C4-2B (cell line): Measurements from ENCODE around the gene CIAPIN1.

Experiments used
- H3K27ac ChIP-seq: fragments of 450-650 bp; 2 replicates; pipeline ENCODE4 v1.5.1; 2017
- ZFX ChIP-seq: fragments of 450-650 bp; IDR thresholded peaks from 2 replicates; pipeline ENCODE4 v1.6.1; 2017
- TF ChIP-seq, protein P1 (sequence below): fragments of 450-650 bp; conservative IDR thresholded peaks from 2 replicates; pipeline ENCODE4 v1.5.1; 2017; ENCODE audit warnings: mild to moderate bottlenecking

The CIAPIN1 gene

DNA sequence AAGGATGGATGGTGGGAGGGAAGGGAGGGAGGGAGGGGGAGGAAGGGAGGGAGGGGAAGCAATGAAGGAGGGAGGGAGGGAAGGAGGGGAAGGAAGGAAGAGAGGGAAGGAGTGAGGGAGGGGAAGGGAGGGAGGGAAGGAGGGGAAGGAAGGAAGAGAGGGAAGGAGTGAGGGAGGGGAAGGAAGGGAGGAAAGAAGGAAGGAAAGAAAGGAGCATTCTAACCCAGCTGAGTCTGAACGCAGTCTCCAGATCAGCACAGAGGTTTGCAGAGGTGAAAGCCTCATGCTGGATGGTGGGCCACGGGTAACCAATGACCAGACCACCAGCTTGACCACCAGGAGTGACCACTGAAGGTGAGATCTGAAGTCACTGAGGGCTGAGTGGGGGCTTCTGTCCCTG is 24.0 kb downstream of the CIAPIN1 start:
- no peak overlapping the region for H3K27ac ChIP-seq
- TF ChIP-seq, protein P1, sequence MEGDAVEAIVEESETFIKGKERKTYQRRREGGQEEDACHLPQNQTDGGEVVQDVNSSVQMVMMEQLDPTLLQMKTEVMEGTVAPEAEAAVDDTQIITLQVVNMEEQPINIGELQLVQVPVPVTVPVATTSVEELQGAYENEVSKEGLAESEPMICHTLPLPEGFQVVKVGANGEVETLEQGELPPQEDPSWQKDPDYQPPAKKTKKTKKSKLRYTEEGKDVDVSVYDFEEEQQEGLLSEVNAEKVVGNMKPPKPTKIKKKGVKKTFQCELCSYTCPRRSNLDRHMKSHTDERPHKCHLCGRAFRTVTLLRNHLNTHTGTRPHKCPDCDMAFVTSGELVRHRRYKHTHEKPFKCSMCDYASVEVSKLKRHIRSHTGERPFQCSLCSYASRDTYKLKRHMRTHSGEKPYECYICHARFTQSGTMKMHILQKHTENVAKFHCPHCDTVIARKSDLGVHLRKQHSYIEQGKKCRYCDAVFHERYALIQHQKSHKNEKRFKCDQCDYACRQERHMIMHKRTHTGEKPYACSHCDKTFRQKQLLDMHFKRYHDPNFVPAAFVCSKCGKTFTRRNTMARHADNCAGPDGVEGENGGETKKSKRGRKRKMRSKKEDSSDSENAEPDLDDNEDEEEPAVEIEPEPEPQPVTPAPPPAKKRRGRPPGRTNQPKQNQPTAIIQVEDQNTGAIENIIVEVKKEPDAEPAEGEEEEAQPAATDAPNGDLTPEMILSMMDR, result no peak

DNA sequence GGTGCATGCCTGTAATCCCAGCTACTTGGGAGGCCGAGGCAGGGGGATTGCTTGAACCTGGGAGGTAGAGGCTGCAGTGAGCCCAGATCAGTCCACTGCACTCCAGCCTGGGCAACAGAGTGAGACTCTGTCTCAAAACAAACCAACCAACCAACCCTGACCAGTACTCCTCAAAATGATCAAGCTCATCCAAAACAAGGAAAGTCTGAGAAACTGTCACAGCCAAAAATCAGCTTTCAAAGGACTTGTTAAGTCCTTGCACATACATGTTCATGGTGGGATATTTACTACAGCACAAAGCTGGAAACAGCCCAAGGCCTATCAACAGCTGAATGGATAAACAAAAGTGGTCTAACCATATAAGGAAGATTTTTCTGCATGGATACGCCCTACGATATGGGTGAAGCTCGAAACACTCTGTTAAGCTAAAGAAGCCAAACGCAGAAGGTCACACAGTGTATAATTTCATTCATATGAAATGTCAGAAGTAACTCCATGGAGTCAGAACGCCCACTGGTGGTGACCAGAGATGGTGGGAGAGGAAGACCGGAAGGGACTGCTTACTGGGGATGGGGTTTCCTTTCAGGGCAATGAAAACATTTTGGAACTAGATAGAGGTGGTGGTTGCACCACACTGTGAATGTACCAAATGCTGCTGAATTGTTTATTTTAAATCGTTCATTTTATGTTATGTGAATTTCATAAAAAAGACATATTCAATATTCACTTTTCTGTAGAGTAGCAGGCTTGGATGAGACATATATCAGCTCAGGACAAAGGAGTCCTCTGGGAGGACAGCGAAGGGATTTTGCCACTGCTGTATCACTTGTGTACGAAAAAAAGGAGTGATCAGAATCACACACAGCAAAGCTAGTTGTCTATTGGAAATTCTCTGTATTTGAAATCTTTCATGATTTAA is 24.9 kb downstream of the CIAPIN1 start:
- no peak overlapping the region for H3K27ac ChIP-seq
- TF ChIP-seq, protein P1, result peak; percentile 76
- no peak for TF ChIP-seq ZFX

DNA sequence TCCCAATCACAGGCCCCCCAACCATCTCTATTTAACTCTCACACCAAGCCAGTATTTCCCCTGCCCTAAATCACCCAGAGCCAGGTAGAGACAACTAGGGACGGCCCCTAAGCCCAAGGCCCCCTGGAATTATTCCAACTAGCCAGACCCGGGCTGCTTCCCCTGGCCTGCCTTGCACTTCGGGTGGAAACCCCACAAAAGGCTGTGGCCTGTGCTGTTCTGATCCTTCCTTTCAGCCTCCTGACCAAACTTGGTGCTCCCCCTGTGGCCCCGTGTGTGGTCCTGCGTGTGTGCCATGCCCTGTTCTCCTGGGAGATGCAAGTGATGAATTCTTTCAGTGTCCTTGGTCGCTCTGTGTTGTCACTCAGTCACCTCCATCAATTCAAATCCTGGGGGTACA is 27.7 kb downstream of the CIAPIN1 start:
- no peak for TF ChIP-seq ZFX
- TF ChIP-seq, protein P1, result no peak
- peak overlapping the region; percentile 82 for H3K27ac ChIP-seq

DNA sequence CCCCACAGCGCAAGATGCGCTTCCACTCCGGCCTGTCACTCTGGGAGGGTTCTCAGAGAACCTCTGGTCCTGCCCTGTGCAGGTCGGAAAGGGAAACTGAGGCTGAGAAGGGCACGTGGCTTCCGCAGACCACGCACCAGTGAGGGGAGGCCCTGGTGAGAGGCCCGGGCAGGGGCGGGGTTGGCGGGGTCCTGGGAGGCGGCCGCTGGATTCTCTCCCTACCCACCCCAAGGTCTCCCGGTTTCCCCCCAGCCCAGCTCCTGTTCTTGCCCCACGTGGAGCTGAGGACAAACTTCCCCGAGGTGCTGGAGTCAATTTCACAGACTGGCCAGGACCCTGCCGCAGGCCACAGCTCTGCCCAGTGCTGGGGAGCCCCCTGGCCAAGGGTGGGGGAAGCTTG is 31.1 kb downstream of the CIAPIN1 start:
- H3K27ac ChIP-seq, result peak overlapping the region; percentile 82; the same call in 1 of the 2 replicates
- no peak for TF ChIP-seq ZFX
- TF ChIP-seq, protein P1, result no peak

DNA sequence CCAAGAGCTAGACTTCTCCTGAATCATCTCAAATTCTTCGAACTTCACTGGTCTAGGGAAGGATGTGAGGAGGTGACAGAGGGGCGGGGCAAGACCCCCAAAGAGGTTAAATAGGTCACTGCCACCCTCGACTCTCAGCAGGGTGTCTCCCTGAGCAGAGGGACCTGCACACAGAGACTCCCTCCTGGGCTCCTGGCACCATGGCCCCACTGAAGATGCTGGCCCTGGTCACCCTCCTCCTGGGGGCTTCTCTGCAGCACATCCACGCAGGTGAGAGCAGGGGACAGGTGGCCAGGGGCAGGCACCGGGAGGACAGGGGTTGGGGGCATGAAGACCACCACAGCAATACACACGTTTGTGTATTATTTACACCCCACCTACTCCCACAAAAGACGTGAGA is 33.5 kb downstream of the CIAPIN1 start:
- TF ChIP-seq ZFX, result no peak
- TF ChIP-seq, protein P1, result no peak

DNA sequence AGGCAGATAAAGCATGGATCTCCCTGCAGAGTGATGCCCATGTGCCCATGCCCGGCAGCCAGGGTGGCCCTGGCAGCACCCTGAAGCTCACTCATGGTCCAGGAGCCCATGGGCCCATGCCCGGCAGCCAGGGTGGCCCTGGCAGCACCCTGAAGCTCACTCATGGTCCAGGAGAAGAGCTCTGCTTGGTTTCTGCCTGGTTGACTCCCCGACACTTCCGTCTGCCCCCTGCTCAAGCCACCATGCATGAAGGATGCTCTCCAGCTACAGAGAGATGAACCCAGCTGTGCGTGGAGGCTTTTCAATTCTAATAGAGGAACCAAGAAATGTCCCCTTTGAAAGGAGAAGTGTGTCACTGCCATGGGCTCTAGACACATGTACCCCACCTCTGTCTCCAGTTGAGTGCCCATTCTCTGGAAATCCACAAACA is 33.9 kb downstream of the CIAPIN1 start:
- TF ChIP-seq ZFX, result no peak
- TF ChIP-seq, protein P1, result no peak
- H3K27ac ChIP-seq, result no peak overlapping the region

More for the DNA sequence above, 33.5 kb downstream of the CIAPIN1 start:
- no peak overlapping the region for H3K27ac ChIP-seq

DNA sequence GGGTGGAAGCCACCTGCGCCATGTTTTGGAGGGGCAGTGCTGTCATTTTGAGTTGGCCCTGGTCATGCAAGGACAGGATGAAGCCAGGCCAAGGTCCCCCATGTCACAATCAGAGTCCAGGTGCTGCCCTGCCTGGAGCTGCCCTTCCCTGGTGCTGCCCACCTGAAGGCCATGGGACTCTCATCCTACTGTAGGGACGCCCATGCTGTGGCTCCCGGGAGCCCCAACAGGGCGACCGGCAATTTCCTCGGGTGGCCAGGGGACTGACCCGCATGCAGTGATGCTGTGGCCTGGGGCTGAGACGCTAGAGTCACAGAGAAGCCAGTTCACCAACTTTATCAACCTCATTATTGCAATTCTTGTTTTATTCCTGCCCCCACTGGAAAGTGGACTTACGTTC is 34.6 kb downstream of the CIAPIN1 start:
- no peak for TF ChIP-seq ZFX
- TF ChIP-seq, protein P1, result no peak

More for the DNA sequence above, 34.6 kb downstream of the CIAPIN1 start:
- H3K27ac ChIP-seq, result no peak overlapping the region
